HUES48 (cell line): ENCODE measurements around the gene KRTAP5-4.
"Not testable (repeated sequence)": the region's sequence is repeated elsewhere in the genome, so short reads cannot be mapped to it uniquely, and the experiment has no call there.

Experiments
- H3K27ac ChIP-seq: one replicate; pipeline ENCODE4 v1.7.0; 2013; ENCODE audit warnings: low read depth, low read length, inconsistent platforms
- H3K27me3 ChIP-seq: 2 replicates; pipeline ENCODE4 v1.6.1; 2013; ENCODE audit warnings: mild to moderate bottlenecking, low read length; ENCODE audit not compliant: control insufficient read depth, insufficient read depth
- H3K36me3 ChIP-seq: 2 replicates; pipeline ENCODE4 v1.6.1; 2013; ENCODE audit warnings: low read length; ENCODE audit not compliant: control insufficient read depth, insufficient read depth
- H3K4me1 ChIP-seq: 2 replicates; pipeline ENCODE4 v1.6.1; 2013; ENCODE audit warnings: mild to moderate bottlenecking, low read length; ENCODE audit not compliant: control insufficient read depth, insufficient read depth
- H3K4me3 ChIP-seq: 2 replicates; pipeline ENCODE4 v1.5.1; 2013; ENCODE audit warnings: mild to moderate bottlenecking, low read depth, low read length
- H3K9ac ChIP-seq: 2 replicates; pipeline ENCODE4 v1.6.1; 2013; ENCODE audit warnings: mild to moderate bottlenecking, low read depth, low read length, moderate library complexity
- H3K9me3 ChIP-seq: 2 replicates; pipeline ENCODE4 v1.6.1; 2013; ENCODE audit warnings: low read length; ENCODE audit not compliant: control insufficient read depth, insufficient read depth

Gene KRTAP5-4

DNA sequence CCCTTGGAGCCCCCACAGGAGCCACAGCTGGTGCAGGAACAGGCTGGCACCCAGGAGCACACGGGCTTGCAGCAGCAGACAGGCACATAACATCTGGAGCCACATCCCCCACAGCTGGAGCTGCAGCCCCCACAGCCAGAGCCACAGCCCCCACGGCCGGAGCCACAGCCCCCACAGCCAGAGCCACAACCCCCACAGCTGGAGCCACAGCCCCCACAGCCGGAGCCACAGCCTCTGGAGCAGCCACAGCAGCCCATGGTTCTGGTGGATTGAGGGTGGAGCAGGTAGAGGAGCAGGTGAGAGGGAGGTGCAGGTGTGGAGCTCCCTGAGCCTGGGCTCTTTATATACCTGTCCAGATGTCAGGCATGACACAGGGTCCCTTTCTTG is 24.0 kb downstream of the KRTAP5-4 start, which contains the start of gene KRTAP5-2:
Gene KRTAP5-2 (minus strand): TSS at position 301 of the 387 bp plus-strand sequence. CDS start 44 bp downstream, at position 257.
- H3K27me3 ChIP-seq: peaks cover 4% of the 10 kb centered on the region; the same call in 1 of the 2 replicates
- H3K4me1 ChIP-seq: peaks cover 13% of the 10 kb centered on the region
- H3K9ac ChIP-seq: no peak within 1 kb of the TSS
- H3K4me3 ChIP-seq: no peak within 1 kb of the TSS
- 0 out of 2 replicates have a peak, but pooled peaks cover 3% of the 10 kb centered on the region for H3K9me3 ChIP-seq
- H3K27ac ChIP-seq: no peak within 1 kb of the TSS
- no peaks in the 10 kb centered on the region for H3K36me3 ChIP-seq

- Histone ChIP-seq H3K36me3 (no peaks in the 10 kb centered on the region), H3K9ac (no peak overlapping the region), H3K27ac (no peak overlapping the region), H3K4me3 (no peak overlapping the region), H3K9me3 (0 out of 2 replicates have a peak, but pooled peaks cover 3% of the 10 kb centered on the region), H3K27me3 (peaks cover 4% of the 10 kb centered on the region; the same call in 1 of the 2 replicates), H3K4me1 (peaks cover 13% of the 10 kb centered on the region)
These were observed 24.5 kb downstream of the KRTAP5-4 start for GRCh38 chr11:1597331-1597993.

DNA sequence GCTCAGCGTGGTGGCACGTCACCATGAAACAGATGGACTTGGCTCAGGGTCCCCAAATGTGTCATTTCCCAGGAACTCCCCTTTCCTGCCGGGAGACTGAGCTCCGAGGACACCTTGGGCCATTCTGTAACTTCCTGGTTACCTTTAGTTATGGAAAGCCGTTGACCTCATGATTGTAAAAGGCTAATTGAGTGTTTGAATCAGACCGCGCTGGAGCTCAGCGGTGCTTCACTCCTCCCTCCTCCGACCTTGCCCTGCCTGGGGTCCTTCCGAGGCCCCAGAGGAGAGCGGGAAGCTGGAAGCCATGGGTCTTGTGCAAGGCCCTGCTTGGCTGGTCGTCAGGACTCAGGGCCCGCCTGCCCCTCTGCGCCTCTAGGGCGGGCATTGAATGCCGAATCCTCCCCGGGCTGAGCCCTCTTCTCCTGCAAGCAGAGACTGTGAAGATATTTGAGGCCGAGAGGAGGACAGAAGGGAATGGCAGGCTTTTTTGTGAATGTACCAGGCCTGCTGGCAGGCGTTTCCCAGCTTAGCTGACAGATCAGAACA is 25.3 kb downstream of the KRTAP5-4 start:
- H3K4me1 ChIP-seq: peaks cover 13% of the 10 kb centered on the region
- not testable (repeated sequence) for H3K27me3 ChIP-seq, H3K9me3 ChIP-seq, H3K9ac ChIP-seq, H3K4me3 ChIP-seq, H3K27ac ChIP-seq, H3K36me3 ChIP-seq

DNA sequence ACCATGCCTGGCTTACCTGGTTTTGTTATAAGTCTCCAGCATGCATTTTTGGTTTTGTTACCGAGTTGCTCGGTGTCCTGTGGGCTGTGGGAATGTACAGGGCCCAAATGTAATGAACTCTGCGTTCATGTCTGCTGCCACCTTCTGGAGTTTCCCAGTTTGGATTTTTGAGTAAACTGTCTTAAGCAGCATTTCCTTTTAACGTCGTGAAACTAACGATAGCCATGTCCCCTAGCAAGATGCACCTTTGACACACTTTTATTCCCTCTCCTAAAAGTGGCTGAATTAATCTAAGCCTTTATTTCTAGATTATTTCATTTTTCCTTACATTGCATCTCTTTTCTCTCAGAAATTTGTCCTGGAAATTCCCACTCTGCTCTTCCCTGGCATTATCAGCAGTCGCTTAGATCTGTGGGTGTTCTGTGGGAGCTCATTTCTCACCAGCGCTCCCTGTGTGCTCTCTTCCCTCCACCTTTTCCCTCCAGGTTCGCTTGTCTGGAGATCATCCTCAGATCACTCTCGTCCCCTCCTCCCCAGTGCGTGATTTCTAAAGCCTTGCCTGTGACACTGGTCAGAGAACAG is 25.9 kb downstream of the KRTAP5-4 start:
- H3K36me3 ChIP-seq, H3K27me3 ChIP-seq, H3K4me3 ChIP-seq, H3K9me3 ChIP-seq, H3K9ac ChIP-seq, H3K27ac ChIP-seq: not testable (repeated sequence)
- peaks cover 13% of the 10 kb centered on the region for H3K4me1 ChIP-seq

- H3K9ac ChIP-seq: no peak overlapping the region
- no peaks in the 10 kb centered on the region for H3K36me3 ChIP-seq
- H3K27ac ChIP-seq: no peak overlapping the region
- peaks cover 4% of the 10 kb centered on the region; the same call in 1 of the 2 replicates for H3K27me3 ChIP-seq
- H3K4me1 ChIP-seq: peaks cover 13% of the 10 kb centered on the region
- H3K9me3 ChIP-seq: no peaks in the 10 kb centered on the region
- no peak overlapping the region for H3K4me3 ChIP-seq
These were observed 29.3 kb downstream of the KRTAP5-4 start for GRCh38 chr11:1592628-1593027.

- Histone ChIP-seq H3K36me3 (no peaks in the 10 kb centered on the region), H3K4me3 (no peak overlapping the region), H3K9ac (no peak overlapping the region), H3K4me1 (no peaks in the 10 kb centered on the region), H3K27me3 (no peaks in the 10 kb centered on the region), H3K27ac (no peak overlapping the region), H3K9me3 (no peaks in the 10 kb centered on the region)
These were observed 31.9 kb downstream of the KRTAP5-4 start for GRCh38 chr11:1589996-1590395.

DNA sequence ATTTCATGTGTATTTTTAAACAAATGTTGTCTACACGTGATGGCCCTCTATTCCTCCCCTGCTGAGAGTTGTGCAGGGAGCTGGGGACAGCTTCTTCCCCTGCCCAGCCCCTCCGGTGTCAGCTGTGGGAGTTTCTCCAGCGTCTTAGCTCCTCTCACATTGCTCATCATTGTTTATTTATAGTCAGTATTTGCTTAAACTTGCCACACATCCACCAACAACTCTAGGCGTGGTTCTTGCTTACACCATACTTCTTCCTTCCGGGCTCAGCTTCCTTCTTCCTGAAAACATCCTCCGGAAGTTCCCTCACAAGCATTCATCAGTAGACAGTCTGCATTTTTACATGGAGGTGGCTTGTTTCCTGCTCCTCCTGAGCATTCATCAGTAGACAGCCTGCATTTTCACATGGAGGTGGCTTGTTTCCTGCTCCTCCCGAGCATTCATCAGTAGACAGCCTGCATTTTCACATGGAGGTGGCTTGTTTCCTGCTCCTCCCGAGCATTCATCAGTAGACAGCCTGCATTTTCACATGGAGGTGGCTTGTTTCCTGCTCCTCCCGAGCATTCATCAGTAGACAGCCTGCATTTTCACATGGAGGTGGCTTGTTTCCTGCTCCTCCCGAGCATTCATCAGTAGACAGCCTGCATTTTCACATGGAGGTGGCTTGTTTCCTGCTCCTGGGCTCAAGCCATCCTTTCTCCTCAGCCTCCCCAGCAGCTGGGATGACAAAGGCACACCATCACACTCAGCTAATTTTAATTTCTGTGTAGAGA is 32.6 kb downstream of the KRTAP5-4 start:
- not testable (repeated sequence) for H3K27me3 ChIP-seq, H3K9ac ChIP-seq, H3K36me3 ChIP-seq, H3K4me3 ChIP-seq, H3K9me3 ChIP-seq, H3K4me1 ChIP-seq, H3K27ac ChIP-seq

DNA sequence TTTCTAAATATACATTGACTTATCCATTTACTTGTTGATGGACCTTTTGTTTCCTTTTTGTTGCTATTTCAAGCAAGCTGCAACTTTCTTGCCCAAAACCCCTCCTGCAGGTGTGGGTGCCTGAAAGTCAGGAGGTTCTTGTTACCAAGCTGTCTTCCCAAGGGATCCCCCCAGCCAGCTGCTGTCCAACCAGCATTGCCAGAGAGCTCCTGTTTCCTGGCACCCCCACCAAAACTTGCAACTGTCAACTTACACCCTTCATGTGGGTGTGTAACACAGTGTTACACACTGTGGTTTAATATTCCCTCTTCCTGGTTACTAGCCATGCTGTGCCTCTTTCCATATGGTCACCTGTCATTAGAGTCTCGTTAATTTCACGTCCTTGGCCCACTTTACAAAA is 35.2 kb downstream of the KRTAP5-4 start:
- Histone ChIP-seq H3K9me3 (no peaks in the 10 kb centered on the region), H3K27me3 (no peaks in the 10 kb centered on the region), H3K27ac (no peak overlapping the region), H3K4me1 (no peaks in the 10 kb centered on the region), H3K4me3 (no peak overlapping the region), H3K9ac (no peak overlapping the region), H3K36me3 (no peaks in the 10 kb centered on the region)

DNA sequence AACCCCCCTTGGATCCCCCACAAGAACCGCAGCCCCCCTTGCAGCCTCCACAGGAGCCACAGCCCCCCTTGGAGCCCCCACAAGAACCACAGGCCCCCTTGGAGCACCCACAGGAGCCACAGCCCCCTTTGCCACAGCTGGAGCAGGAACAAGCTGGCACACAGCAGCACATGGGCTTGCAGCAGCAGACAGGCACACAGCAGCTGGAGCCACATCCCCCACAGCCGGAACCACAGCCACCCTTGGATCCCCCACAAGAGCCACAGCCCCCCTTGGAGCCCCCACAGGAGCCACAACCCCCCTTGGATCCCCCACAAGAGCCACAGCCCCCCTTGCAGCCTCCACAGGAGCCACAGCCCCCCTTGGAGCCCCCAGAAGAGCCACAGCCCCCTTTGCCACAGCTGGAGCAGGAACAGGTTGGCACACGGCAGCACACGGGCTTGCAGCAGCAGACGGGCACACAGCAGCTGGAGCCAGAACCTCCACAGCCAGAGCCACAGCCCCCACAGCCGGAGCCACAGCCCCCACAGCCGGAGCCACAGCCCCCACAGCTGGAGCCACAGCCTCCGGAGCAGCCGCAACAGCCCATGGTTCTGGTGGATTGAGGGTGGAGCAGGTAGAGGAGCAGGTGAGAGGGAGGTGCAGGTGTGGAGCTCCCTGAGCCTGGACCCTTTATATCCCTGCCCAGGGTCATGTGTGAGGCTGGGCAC is 37.1 kb downstream of the KRTAP5-4 start, which contains the start of gene KRTAP5-1:
Gene KRTAP5-1 (minus strand): TSS at position 623 of the 710 bp plus-strand sequence. CDS start 34 bp downstream, at position 589.
- not testable (repeated sequence) for H3K9ac ChIP-seq, H3K27me3 ChIP-seq, H3K4me1 ChIP-seq, H3K36me3 ChIP-seq, H3K27ac ChIP-seq, H3K9me3 ChIP-seq, H3K4me3 ChIP-seq

GRCh38 chr11:1582909-1583308 is 39.0 kb downstream of the KRTAP5-4 start:
- not testable (repeated sequence) for H3K4me1 ChIP-seq, H3K36me3 ChIP-seq, H3K27ac ChIP-seq, H3K4me3 ChIP-seq, H3K9ac ChIP-seq, H3K27me3 ChIP-seq, H3K9me3 ChIP-seq
